Germinal center (tissue), 1 donor: ENCODE data around the gene KRTAP24-1.

Experiments used
- DNase-seq: peaks from one replicate; pipeline ENCODE4 v3.0.0; 2012; ENCODE audit warnings: mixed read lengths, low spot score

The KRTAP24-1 gene

GRCh38 chr21:30282850-30283249 lies at the start of gene KRTAP24-1:
TSS of gene KRTAP24-1 (minus strand) at chr21:30282950. CDS start at chr21:30282932, 18 bp downstream.
- no peak for DNase-seq

DNA sequence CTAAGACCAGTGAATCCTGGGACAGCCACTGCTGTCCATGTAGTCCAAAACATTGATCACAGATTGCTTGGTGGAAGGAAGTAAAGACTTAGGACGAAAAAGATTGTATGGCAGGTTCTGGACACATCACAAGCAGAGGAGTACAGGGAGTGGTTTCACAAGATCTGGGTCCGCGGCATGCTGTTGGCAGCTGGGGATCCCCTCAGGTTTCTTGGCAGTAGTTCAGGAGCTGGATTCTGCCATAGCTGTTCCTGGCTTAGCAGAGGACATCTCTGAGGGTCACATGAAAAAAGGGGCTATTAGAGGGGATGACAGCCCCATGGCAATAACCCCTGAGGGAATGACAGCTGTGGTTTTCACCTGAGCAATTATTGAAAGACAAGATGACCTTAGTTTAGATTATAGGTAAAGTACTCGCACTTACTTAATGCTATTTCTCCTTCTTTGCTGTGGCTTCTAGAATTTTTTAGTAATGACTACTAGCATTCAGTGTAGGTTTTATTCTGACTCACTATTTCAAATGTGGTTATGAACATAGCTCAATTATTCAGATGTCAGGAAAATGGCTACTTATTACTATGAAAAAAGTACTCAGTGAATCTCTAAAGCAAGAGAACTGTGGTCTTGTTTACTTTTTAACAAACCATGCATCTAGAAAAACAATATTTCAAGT lies 46.6 kb upstream of the KRTAP24-1 start:
- DNase-seq: no peak

GRCh38 chr21:30326390-30326789 lies 43.6 kb upstream of the KRTAP24-1 start:
- no peak for DNase-seq

DNA sequence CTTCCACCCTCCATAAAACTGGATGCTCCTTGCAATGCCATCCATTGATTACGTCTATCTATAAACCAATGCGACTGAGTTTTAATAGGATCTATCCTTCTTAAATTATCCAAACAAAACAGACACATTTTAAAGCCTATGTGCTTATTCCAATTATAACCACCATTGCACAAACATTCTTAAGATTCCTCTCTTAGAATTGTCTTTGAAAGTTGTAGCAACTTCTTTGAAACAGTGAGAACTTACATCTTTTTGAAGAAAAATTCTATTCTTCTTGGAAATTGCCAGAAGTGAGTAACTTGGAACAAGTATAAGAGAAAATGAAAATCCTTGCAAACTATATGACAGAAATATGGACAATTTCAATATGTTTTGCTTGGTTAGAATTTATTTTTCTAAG lies 37.5 kb upstream of the KRTAP24-1 start, which contains the start of gene KRTAP26-1:
Gene KRTAP26-1 (minus strand): TSS at position 101 of the 400 bp plus-strand sequence. CDS start 280 bp downstream, outside the sequence.
- DNase-seq: no peak

DNA sequence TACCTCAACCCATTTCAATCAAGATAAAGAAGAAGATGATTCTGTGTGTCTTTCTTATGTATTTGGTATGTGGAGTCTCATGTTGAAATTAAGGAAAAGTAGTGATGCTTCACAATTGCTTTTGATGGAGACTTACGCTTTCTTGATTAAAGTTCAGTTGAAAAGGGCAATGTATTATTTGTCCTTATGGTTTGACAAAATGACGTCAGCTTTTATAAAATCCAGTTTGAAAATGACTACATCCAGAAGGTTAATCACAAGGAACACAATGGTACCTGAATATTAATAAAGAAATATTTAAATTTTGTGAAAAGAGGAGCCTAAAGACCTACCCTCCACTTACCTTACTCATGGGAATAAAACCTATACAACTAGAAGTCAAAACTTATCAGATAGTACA lies 33.0 kb upstream of the KRTAP24-1 start:
- DNase-seq: no peak

DNA sequence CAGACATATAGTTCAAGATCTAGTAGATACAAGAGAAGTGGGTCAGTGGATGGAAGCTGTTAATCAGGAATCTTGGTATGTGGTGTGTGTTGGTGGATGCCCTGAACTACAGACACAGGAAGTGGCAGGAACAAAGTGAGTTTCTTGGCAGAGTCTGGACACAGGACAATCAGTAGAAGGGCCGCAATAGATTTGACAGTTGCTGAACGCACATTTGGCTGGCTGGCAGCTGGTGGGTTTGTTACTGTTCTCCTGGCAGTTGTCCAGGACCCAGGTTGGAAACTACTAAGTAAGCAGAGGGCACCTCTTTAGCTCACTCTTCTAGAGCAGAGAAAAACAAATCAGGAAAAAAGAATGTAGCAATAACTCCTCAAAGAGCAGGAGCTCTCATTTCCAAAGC lies 24.1 kb upstream of the KRTAP24-1 start:
- no peak for DNase-seq

DNA sequence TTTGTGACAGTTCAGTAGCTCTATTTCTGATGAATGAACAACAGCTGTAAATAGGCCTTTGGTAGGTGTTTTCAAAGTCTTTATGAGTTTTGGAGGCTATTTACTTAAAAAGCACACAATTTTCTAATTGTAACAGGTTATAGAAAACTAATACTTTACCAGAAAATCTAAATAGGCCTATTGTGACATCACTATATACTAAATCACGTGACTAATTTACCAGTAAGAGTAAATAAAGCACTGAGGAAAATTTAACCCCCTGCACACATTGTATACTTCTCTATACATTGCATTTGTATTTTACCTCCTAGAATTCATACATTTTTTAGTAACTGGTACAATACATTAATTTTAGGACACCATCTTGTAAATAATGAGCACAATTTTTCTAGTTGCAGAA lies 22.4 kb upstream of the KRTAP24-1 start:
- DNase-seq: no peak

DNA sequence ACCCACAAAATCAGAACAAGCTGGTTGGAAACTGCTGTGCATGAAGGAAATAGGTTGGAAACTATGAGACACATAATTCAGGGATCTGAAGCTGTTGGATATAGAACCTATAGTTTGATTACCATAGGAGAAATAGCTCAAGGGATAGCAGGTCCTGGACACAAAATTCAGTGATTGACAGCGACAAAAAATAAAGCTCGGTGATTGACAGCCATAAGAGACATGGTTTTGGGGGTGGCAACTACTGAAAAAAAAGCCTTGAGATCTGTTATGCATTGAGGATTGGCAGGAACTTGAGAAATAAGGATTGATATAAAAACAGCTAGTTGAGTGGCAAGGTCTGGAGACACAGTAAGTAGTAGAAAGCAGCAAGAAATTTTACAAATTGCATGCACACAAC lies 6.5 kb upstream of the KRTAP24-1 start, which contains the start of gene KRTAP25-1:
Gene KRTAP25-1 (minus strand): TSS at position 300 of the 400 bp plus-strand sequence. CDS start 24 bp downstream, at position 276.
- no peak for DNase-seq

DNA sequence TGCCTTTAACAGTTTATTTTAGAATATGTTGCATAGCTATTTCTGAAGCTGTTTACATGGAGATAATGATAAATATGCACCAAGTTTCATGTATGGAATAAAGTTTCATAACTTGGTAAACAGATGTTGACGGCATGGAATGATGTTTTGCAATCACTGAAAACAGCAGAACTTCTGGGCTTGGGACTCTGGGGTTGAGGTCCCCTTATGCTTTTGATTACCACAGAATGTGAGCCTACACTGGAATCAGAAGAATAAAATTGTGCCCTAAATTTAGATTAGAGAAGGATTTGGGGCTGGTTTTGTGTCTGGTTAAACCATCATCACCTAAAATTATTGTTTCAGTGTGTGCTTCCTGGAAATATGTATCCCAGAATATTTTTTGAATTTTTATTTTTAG lies 11.1 kb downstream of the KRTAP24-1 start:
- no peak for DNase-seq

- DNase-seq: no peak
These were observed 11.6 kb downstream of the KRTAP24-1 start for GRCh38 chr21:30271156-30271555.

GRCh38 chr21:30269803-30270530 lies 12.8 kb downstream of the KRTAP24-1 start:
- DNase-seq: no peak

- no peak for DNase-seq
These were observed 14.0 kb downstream of the KRTAP24-1 start for GRCh38 chr21:30268608-30269197.

- DNase-seq: no peak
These were observed 25.0 kb downstream of the KRTAP24-1 start for GRCh38 chr21:30257773-30258172.

GRCh38 chr21:30256100-30256499 lies 26.6 kb downstream of the KRTAP24-1 start:
- DNase-seq: no peak

DNA sequence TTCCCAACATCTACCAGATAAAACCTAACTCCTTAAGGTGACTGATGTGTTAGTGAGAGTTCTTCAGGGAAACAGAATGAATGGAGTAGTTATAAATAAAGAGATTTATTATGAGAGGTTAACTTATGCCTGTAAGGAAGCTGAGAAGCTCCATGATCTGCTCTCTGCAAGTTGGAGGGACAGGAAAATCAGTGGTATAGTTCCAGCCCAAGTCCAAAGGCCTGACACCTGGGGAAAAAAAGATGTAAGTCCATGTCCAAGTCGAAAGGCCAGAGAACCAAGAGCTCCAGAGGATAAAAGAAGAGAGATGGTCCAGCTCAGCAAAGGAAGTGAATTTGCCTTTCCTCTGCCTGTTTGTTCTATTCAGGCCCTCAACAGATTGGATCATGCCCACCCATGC lies 27.1 kb downstream of the KRTAP24-1 start:
- DNase-seq: no peak

DNA sequence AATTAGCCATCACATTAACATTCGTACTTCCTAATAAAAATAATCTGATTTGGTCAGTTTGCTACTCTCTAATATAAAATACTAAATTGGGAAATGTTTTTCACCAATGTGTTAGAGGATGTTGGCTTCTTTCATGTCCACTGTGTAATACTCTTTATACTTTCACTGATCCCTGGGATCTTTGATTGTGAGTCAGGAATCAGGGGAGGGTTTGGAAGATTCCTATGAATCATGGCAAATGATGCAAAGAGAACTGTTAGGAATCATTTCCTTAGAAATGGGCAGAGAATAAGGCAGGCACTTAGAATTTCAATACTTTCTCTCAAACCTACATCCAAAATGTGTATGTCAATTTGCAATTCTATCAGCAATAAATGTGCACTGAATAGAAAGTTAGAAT lies 31.0 kb downstream of the KRTAP24-1 start:
- DNase-seq: no peak

GRCh38 chr21:30249936-30250335 lies 32.8 kb downstream of the KRTAP24-1 start:
- DNase-seq: no peak

DNA sequence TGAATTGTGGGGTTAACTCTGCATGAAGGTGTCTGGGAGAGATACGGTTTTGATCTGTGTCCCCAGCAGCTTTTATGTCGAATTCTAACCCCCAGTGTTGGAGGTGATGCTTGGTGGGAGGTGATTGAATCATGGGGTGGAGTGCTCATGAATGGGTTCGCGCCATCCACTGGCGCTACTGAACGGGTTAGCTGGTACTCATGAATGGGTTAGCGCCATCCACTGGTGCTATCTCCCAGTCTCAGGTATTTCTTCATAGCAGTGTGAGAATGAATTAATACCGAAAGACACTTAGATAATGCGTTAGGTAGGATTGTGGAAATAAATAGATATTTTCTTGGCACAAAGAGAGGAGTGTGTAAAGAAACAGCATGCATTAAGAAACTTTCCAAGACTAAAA lies 33.9 kb downstream of the KRTAP24-1 start:
- no peak for DNase-seq

DNA sequence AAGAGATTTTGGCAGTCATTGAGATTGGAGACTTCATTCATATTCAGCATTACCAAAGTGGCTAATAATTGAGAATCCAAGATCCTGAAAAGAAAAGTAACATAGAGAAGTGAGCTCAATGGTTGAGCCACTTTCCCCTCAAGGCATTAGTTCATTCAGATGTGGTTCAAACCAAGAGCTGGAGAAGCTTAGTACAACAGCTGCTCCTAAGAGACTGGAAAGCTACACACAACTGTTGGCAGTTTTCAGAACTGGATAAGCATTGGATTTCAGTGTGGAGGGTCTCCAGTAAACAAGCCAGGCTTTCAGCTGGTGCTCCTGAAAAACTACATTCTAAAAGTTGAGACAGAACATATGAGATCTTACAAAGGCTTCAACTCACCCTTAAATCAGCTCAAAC lies 37.7 kb downstream of the KRTAP24-1 start:
- DNase-seq: no peak

DNA sequence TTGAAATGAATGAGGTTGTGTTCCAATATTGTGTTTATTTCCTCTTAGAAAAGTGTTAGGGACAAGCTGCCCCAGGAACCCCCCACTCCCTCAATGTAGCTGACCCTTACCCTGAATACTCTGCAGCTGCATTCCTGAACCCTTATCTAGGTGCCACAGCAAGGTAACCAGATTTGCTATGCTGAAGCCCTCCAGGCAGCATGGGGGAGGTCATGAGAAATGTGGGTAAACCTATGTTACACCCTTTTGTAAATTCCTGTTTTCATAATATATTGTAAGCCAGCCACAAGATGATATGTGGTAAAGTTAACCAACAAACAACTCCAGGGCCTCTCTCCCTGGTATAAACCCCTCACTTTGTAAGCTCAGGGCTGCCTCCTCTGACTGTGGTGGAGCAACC lies 39.1 kb downstream of the KRTAP24-1 start:
- no peak for DNase-seq

- DNase-seq: no peak
These were observed 42.1 kb downstream of the KRTAP24-1 start for GRCh38 chr21:30240661-30241060.

DNA sequence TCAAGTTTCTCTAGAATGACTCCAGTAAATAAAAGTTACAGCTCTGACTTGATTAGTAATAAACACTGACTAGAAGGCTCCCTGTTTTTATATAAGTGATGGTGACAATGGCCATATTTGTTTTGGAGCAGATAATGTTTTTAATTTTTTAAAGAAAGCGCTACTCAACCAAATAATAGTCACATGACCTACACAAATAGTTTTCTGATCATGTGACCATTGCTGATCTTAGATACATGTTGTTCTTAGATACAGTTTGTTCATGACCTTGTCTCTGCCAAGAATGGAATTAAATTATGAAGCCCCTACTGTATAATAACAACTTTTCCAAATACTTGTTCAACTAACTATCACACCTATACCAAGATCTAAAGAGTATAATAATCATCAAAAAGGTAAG lies 44.6 kb downstream of the KRTAP24-1 start:
- DNase-seq: no peak

DNA sequence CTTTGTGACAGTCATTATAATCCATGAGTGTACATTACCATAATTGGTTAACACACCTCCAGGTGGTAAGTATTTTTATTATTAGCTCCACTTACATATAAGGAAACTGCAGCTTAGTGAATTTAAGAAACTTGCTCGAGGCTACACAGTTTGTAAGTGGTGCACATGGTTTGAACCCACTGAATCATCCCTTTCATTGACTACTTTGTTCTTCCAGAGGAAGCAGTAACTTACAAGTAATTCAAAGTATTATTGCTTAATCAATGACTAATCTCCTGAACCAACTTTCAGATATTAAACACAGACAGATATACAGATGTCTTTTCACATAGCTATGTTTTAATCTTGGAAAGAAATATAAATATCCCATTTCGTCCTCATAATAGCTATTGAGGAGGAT lies 48.1 kb downstream of the KRTAP24-1 start:
- no peak for DNase-seq
